ENCODE measurements around the gene DRC1.

DNA sequence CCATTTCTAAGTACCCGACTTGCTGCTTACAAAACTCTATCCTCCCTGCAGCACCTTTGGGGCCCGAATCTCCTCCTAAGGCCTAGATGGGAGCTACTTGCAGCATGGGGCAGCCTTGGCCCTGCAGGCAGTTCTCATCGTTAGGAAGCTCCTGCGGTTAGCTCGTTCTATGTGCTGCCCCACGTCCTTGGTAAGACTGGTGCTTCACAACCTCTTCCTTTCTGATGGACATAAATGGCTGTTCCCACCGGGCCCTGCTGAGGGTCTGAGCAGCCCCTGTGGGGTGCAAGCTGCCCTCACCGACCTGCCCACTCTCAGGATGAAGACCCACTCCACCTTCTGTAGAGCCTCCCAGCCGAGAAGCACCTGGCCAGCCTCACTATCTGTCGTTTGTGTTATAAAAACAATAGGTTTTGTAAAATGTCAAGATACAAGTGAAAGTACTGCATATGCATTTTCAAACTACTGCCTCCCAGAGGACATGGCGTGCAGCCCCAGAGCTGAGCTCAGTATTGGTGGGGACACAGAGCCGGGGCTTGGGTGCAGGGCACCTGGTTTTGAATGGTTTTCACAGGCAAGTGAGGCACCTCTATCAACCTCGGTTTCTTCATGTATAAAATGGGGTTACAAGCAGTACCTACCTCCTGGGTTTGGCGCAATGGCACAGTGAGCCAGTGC lies 56.8 kb downstream of the DRC1 start:
- TF ChIP-seq POLR2AphosphoS5 (IDR thresholded peaks at IDR 0.05; ENCODE audit: low read depth, low read length), result no peak
- no peak for TF ChIP-seq POLR2A (IDR thresholded peaks at IDR 0.05; ENCODE audit: low read depth, low read length)
- TF ChIP-seq TAF1 (IDR thresholded peaks at IDR 0.05; ENCODE audit: low read depth, low read length), result no peak
- TF ChIP-seq SPI1 (IDR thresholded peaks at IDR 0.05; ENCODE audit: low read depth, low read length), result no peak
- TF ChIP-seq PAX5 (IDR thresholded peaks at IDR 0.05; ENCODE audit: insufficient read depth, low read length, severe bottlenecking), result no peak
